IMR-90 (cell line): ENCODE results near the gene SYNE1. TPM values are rescaled to one million over a fixed set of nuclear protein-coding genes. Genes with fewer than 3 reads are reported as not detected.

Experiments used
- ATAC-seq: fragments of 200-7000 bp; cut with Tn5 transposase; 2 replicates; pipeline ENCODE4 v1.9.1; 2020; ENCODE audit warnings: low read depth, mild to moderate bottlenecking, moderate library complexity
- BruUV-seq: library from RNA; stranded (reverse); fragments of 400-500 nt; replicated peaks from 2 replicates; lab custom pipeline; 2021; lab: Mats Ljungman, UMichigan
- CTCF ChIA-PET: fragments of 300-600 bp; formaldehyde crosslinking; extraction: SDS; loops from one replicate; lab custom pipeline; 2021; ENCODE audit warnings: antibody characterized with exemption; lab: Yijun Ruan, JAX
- POLR2A ChIA-PET: fragments of 300-600 bp; sonication (Branson Sonifier 250); formaldehyde crosslinking; loops from one replicate; lab custom pipeline; 2022; ENCODE audit warnings: antibody characterized with exemption; ENCODE audit not compliant: unreplicated experiment; lab: Charles Lee
- DNase-seq: peaks from one replicate; pipeline ENCODE4 v3.0.0; 2013
- H2AFZ ChIP-seq: replicated peaks from 2 replicates; pipeline ENCODE3; 2013; ENCODE audit warnings: low read length, mild to moderate bottlenecking; ENCODE audit not compliant: poor library complexity
- H2AK5ac ChIP-seq: 2 replicates; pipeline ENCODE4 v1.6.1; 2013; ENCODE audit warnings: low read depth, low read length, inconsistent platforms
- H2AK9ac ChIP-seq: replicated peaks from 2 replicates; pipeline ENCODE3; 2013; ENCODE audit warnings: mild to moderate bottlenecking, low read depth, low read length, moderate library complexity; ENCODE audit not compliant: poor library complexity
- H2BK120ac ChIP-seq: 2 replicates; pipeline ENCODE4 v1.6.1; 2013; ENCODE audit warnings: low read depth, low read length, inconsistent platforms
- H2BK15ac ChIP-seq: 3 replicates; pipeline ENCODE4 v1.6.1; 2013; ENCODE audit warnings: low read depth, low read length, inconsistent platforms
- H2BK20ac ChIP-seq: 2 replicates; pipeline ENCODE4 v1.6.1; 2013; ENCODE audit warnings: low read depth, mild to moderate bottlenecking, inconsistent platforms, low read length, moderate library complexity
- H2BK5ac ChIP-seq: 2 replicates; pipeline ENCODE4 v1.6.1; 2013; ENCODE audit warnings: mild to moderate bottlenecking, low read depth, low read length, inconsistent platforms; ENCODE audit not compliant: poor library complexity, severe bottlenecking
- H3K14ac ChIP-seq: replicated peaks from 2 replicates; pipeline ENCODE4 v1.6.1; 2013; ENCODE audit warnings: low read depth, low read length, inconsistent platforms
- H3K18ac ChIP-seq: 2 replicates; pipeline ENCODE4 v1.6.1; 2013; ENCODE audit warnings: low read depth, low read length, control low read depth
- H3K23ac ChIP-seq: 2 replicates; pipeline ENCODE4 v1.6.1; 2013; ENCODE audit warnings: low read depth, low read length, inconsistent platforms
- H3K27ac ChIP-seq: 2 replicates; pipeline ENCODE4 v1.5.1; 2013; ENCODE audit warnings: mild to moderate bottlenecking, control low read depth, low read length; ENCODE audit not compliant: insufficient read depth
- H3K27me3 ChIP-seq: 2 replicates; pipeline ENCODE4 v1.6.1; 2013; ENCODE audit warnings: low read length; ENCODE audit not compliant: control insufficient read depth, insufficient read depth
- H3K36me3 ChIP-seq: 2 replicates; pipeline ENCODE4 v1.6.1; 2013; ENCODE audit warnings: low read length, mixed read lengths; ENCODE audit not compliant: control insufficient read depth, insufficient read depth
- H3K4ac ChIP-seq: 2 replicates; pipeline ENCODE4 v1.6.1; 2013; ENCODE audit warnings: low read depth, low read length, inconsistent platforms
- H3K4me1 ChIP-seq: 2 replicates; pipeline ENCODE4 v1.6.1; 2013; ENCODE audit warnings: low read length, mixed read lengths; ENCODE audit not compliant: control insufficient read depth, insufficient read depth
- H3K4me2 ChIP-seq: 2 replicates; pipeline ENCODE4 v1.6.1; 2013; ENCODE audit warnings: low read depth, mild to moderate bottlenecking, control low read depth, low read length, moderate library complexity
- H3K4me3 ChIP-seq: 2 replicates; pipeline ENCODE4 v1.5.1; 2013; ENCODE audit warnings: low read depth, mild to moderate bottlenecking, control low read depth, low read length, moderate library complexity; ENCODE audit not compliant: insufficient read depth
- H3K56ac ChIP-seq: 2 replicates; pipeline ENCODE4 v1.6.1; 2013; ENCODE audit warnings: low read length, inconsistent platforms; ENCODE audit not compliant: insufficient read depth; ENCODE audit errors: extremely low read depth
- H3K79me1 ChIP-seq, 2 experiments: 2 replicates each; pipeline ENCODE4 v1.6.1; 2013; ENCODE audit warnings: low read length in 2 of 2, inconsistent platforms in 1 of 2, low read depth in 1 of 2
- H3K9ac ChIP-seq: 2 replicates; pipeline ENCODE4 v1.6.1; 2013; ENCODE audit warnings: low read depth, low read length, control low read depth
- H3K9me1 ChIP-seq: 2 replicates; pipeline ENCODE4 v1.6.1; 2013; ENCODE audit warnings: low read length, inconsistent platforms; ENCODE audit not compliant: insufficient read depth
- H3K9me3 ChIP-seq: 2 replicates; pipeline ENCODE4 v1.6.1; 2013; ENCODE audit warnings: low read length; ENCODE audit not compliant: control insufficient read depth, insufficient read depth
- H4K20me1 ChIP-seq: 2 replicates; pipeline ENCODE4 v1.6.1; 2013; ENCODE audit warnings: low read length, inconsistent platforms; ENCODE audit not compliant: insufficient read depth
- H4K5ac ChIP-seq: 2 replicates; pipeline ENCODE4 v1.6.1; 2013; ENCODE audit warnings: mild to moderate bottlenecking, low read depth, low read length, control low read depth
- H4K8ac ChIP-seq, 2 experiments: 2 replicates each; pipeline ENCODE4 v1.6.1; 2013; ENCODE audit warnings: low read depth in 2 of 2, low read length in 2 of 2, control low read depth in 1 of 2, inconsistent platforms in 1 of 2
- H4K91ac ChIP-seq: 2 replicates; pipeline ENCODE4 v1.6.1; 2013; ENCODE audit warnings: low read depth, low read length, inconsistent platforms; ENCODE audit not compliant: insufficient read depth
- CEBPB ChIP-seq: IDR thresholded peaks from 2 replicates; pipeline ENCODE4 v1.6.1; 2012; ENCODE audit warnings: low read depth, low read length, improper control_type of control experiment
- CHD1 ChIP-seq: IDR thresholded peaks from 2 replicates; pipeline ENCODE4 v1.6.1; 2012; ENCODE audit warnings: low read depth, low read length, improper control_type of control experiment
- RAD21 ChIP-seq: IDR thresholded peaks from 2 replicates; pipeline ENCODE4 v1.6.1; 2012; ENCODE audit warnings: low read length, improper control_type of control experiment
- RCOR1 ChIP-seq: IDR thresholded peaks from 2 replicates; pipeline ENCODE4 v1.6.1; 2012; ENCODE audit warnings: mild to moderate bottlenecking, low read length, improper control_type of control experiment; ENCODE audit not compliant: insufficient replicate concordance
- WGBS, 2 experiments: methylation state at CpG; one replicate each; pipeline versions ENCODE4 v1.1.5 to v1.1.7; 2013; ENCODE audit warnings: missing lambda C conversion rate in 2 of 2; ENCODE audit not compliant: insufficient read length in 1 of 2; ENCODE audit errors: extremely low coverage in 2 of 2; 5-methylcytosine and 5-hydroxymethylcytosine counted together
- dilution Hi-C: fragments of 300-500 bp; cut with HindIII; formaldehyde crosslinking; loops from one replicate; pipeline ENCODE4 v1.14.3; 2018; ENCODE audit warnings: low sequenced_read_pairs; ENCODE audit not compliant: unreplicated experiment
- in situ Hi-C: fragments of 300-500 bp; cut with MboI; formaldehyde crosslinking; loops from 3 replicates; pipeline ENCODE4 v1.14.3; 2019; ENCODE audit warnings: low sequenced_read_pairs, inconsistent platforms, mixed read lengths
- intact Hi-C: fragments of 100-400 bp; cut with micrococcal nuclease; formaldehyde crosslinking; loops from 2 replicates; pipeline ENCODE4 v1.10.0; 2022
- polyA plus RNA-seq, 3 experiments: library from polyadenylated mRNA; depleted of rRNA; stranded (reverse); fragments of >200 nt; gene quantifications; 2 replicates each; pipeline ENCODE4 v1.2.3, GENCODE V29; 2012; ENCODE audit warnings: low replicate concordance in 1 of 3
- total RNA-seq: library from RNA; depleted of rRNA; stranded (reverse); fragments of >200 nt; gene quantifications from 2 replicates; pipeline ENCODE4 v1.2.3, GENCODE V29; 2012

The SYNE1 gene
- total and polyA plus RNA-seq, 2 of the 4 experiments (the other 2 are of a cell fraction), result 34.1 to 159 TPM

- DNase-seq (no peak), ATAC-seq (no peak)
- TF ChIP-seq CHD1 (no peak), RAD21 (no peak), RCOR1 (no peak), CEBPB (no peak)
- dilution Hi-C loops (no loop called here), intact Hi-C loops (no loop called here), in situ Hi-C loops (no loop called here)
- no peak overlapping the region for H2BK15ac ChIP-seq
- peaks cover 2% of the 10 kb centered on the region; the same call in 1 of the 2 replicates for H3K36me3 ChIP-seq
- no peaks in the 10 kb centered on the region for H3K4me1 ChIP-seq
- no peaks in the 10 kb centered on the region for H4K20me1 ChIP-seq
- no peak overlapping the region for H3K14ac ChIP-seq
- no peaks in the 10 kb centered on the region for H3K9me3 ChIP-seq
- no peak overlapping the region for H3K4me3 ChIP-seq
- H4K91ac ChIP-seq, result no peak overlapping the region
- no peak overlapping the region; a peak in 1 of 4 replicates for H4K8ac ChIP-seq
- ChIA-PET POLR2A (no interaction called here), CTCF (no interaction called here)
- no peak overlapping the region for H3K4me2 ChIP-seq
- no peak overlapping the region for H2AFZ ChIP-seq
- H4K5ac ChIP-seq, result no peak overlapping the region
- H2AK5ac ChIP-seq, result no peak overlapping the region
- no peak overlapping the region for H2AK9ac ChIP-seq
- no peak overlapping the region for H3K9ac ChIP-seq
- BruUV-seq, result no TSS peak
- no peak overlapping the region for H2BK5ac ChIP-seq
- no peak overlapping the region for H3K56ac ChIP-seq
- H3K9me1 ChIP-seq, result no peaks in the 10 kb centered on the region; the same call in 1 of the 2 replicates
- H3K18ac ChIP-seq, result no peak overlapping the region
- no peak overlapping the region for H2BK120ac ChIP-seq
- no peaks in the 10 kb centered on the region for H3K79me1 ChIP-seq
- no peak overlapping the region for H3K23ac ChIP-seq
- 95% methylated on average over 8 of the region's 15 CpGs; no CpG with 5 or more reads in 1 of the 2 experiments for WGBS, 2 experiments
- H2BK20ac ChIP-seq, result no peak overlapping the region
- H3K4ac ChIP-seq, result no peak overlapping the region
- no peak overlapping the region for H3K27ac ChIP-seq
- no peaks in the 10 kb centered on the region for H3K27me3 ChIP-seq
Measured at GRCh38 chr6:152441902-152442301, 195.3 kb downstream of the SYNE1 start.
